Adipocyte (in vitro differentiated cells): ENCODE measurements around the gene ZNHIT2.

ENCODE experiments used
- DNase-seq: peaks from one replicate; pipeline ENCODE4 v3.0.0-alpha.2; 2015; ENCODE audit warnings: low read depth
- H3K27me3 ChIP-seq: replicated peaks from 2 replicates; pipeline ENCODE4 v1.7.0; 2013; ENCODE audit warnings: mild to moderate bottlenecking, low read length, moderate library complexity; ENCODE audit not compliant: control insufficient read depth, insufficient read depth
- H3K36me3 ChIP-seq: 2 replicates; pipeline ENCODE4 v1.7.0; 2013; ENCODE audit warnings: low read length, mild to moderate bottlenecking, moderate library complexity; ENCODE audit not compliant: control insufficient read depth, insufficient read depth, severe bottlenecking
- H3K4me1 ChIP-seq: 2 replicates; pipeline ENCODE4 v1.7.0; 2013; ENCODE audit warnings: mild to moderate bottlenecking, low read length, moderate library complexity; ENCODE audit not compliant: control insufficient read depth, insufficient read depth
- H3K4me3 ChIP-seq: 2 replicates; pipeline ENCODE4 v1.7.0; 2013; ENCODE audit warnings: mild to moderate bottlenecking, low read length, moderate library complexity
- H3K9ac ChIP-seq: 2 replicates; pipeline ENCODE4 v1.7.0; 2013; ENCODE audit warnings: mild to moderate bottlenecking, low read length, moderate library complexity
- H3K9me3 ChIP-seq: 2 replicates; pipeline ENCODE4 v1.7.0; 2013; ENCODE audit warnings: mild to moderate bottlenecking, low read length, moderate library complexity; ENCODE audit not compliant: control insufficient read depth

Gene ZNHIT2

GRCh38 chr11:65078151-65078550, 39.4 kb downstream of the ZNHIT2 start:
- Histone ChIP-seq H3K27me3 (no peaks in the 10 kb centered on the region), H3K9me3 (no peaks in the 10 kb centered on the region), H3K36me3 (no peaks in the 10 kb centered on the region), H3K9ac (no peak overlapping the region), H3K4me1 (peaks cover under 1% of the 10 kb centered on the region), H3K4me3 (no peak overlapping the region)
- DNase-seq = peak; percentile 34

- DNase-seq = no peak
- Histone ChIP-seq H3K36me3 (no peaks in the 10 kb centered on the region), H3K4me3 (no peak overlapping the region), H3K4me1 (no peaks in the 10 kb centered on the region), H3K9ac (no peak overlapping the region), H3K27me3 (no peaks in the 10 kb centered on the region), H3K9me3 (no peaks in the 10 kb centered on the region)
Observed at GRCh38 chr11:65077451-65077850, 40.0 kb downstream of the ZNHIT2 start.

- Histone ChIP-seq H3K4me1 (no peaks in the 10 kb centered on the region), H3K27me3 (no peaks in the 10 kb centered on the region), H3K9ac (no peak overlapping the region), H3K9me3 (no peaks in the 10 kb centered on the region), H3K36me3 (no peaks in the 10 kb centered on the region), H3K4me3 (no peak overlapping the region)
- no peak for DNase-seq
Observed at GRCh38 chr11:65072631-65072966, 44.9 kb downstream of the ZNHIT2 start.

DNA sequence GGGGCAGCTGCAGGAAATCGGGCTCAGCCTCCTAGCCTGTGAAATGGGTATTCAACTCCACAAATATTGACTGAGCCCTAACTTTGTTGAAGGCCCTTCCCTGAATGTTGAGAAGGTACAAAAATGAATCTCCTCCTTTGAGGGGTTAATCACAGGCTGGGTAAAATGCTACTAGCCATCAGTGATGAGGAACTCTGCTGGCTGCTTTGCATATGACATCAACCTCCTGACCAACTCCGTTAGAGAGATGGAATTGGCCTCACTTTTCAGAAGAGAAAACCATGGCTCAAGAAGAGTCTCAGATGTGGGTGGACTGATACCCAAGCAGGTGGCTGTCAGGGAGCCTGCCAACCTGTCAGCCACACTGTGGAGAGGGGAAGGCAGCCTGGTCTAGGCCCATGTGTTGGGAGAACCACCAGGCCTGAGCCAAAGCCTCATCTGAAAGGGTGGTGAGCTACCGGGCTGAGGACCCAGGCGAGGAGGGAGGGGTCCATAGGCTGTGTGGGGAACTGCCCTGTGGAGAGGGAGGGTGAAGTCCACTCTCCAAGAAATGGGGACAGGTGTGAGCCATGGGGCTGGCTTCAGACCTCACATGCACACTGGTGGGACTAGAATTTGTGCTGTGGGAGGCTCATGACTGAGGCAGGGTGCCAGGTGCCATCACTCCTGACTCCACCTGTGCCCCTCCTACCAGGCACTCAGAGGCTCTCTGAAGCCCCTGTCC, 45.4 kb downstream of the ZNHIT2 start:
- H3K4me3 ChIP-seq = no peak overlapping the region
- DNase-seq = no peak
- H3K9ac ChIP-seq = no peak overlapping the region
- peaks cover 1% of the 10 kb centered on the region for H3K27me3 ChIP-seq
- no peaks in the 10 kb centered on the region for H3K36me3 ChIP-seq
- no peaks in the 10 kb centered on the region for H3K9me3 ChIP-seq
- H3K4me1 ChIP-seq = no peaks in the 10 kb centered on the region

DNA sequence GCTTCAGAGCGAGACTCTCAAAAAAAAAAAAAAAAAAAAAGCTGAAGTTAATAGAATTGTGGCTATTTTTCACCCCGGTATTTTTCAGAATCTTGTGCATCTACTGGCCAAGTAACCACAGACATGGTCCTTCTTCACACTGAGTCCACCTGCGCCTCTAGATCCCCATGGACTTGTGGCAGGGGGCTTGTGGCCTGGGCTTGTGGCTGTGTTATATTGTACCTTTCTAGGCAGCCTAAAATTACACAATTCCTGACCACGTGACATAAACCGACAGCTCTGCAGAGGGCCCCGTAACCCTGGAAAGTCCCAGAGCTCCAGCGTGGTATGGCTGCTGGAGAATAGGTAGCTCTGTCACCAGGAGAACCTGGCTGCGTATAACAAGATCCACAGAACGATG, 48.3 kb downstream of the ZNHIT2 start:
- no peaks in the 10 kb centered on the region for H3K36me3 ChIP-seq
- H3K9ac ChIP-seq = no peak overlapping the region
- no peaks in the 10 kb centered on the region for H3K4me1 ChIP-seq
- H3K4me3 ChIP-seq = no peak overlapping the region
- H3K9me3 ChIP-seq = no peaks in the 10 kb centered on the region
- no peak for DNase-seq
- peaks cover 3% of the 10 kb centered on the region for H3K27me3 ChIP-seq

DNA sequence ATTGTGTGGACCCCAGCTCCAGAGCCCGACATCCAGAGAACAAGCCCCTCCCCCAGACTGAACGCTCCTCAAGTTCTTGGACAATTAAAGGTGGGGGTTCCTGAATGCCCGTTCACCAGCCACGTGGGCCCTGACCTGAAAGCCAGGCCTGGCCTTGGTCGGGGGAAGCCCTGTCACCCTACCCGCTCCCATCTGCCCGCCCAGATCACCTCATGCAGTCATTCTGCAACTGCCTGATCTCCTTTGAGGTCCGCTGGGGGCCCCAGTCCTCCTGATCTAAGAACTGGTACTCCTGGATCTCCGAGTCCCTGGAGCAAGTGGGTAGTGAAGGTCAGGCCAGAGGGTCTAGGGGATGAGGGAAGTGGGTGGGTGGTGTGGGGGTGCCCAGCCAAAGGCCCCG, 50.1 kb downstream of the ZNHIT2 start:
- Histone ChIP-seq H3K9ac (no peak overlapping the region), H3K4me1 (no peaks in the 10 kb centered on the region), H3K9me3 (no peaks in the 10 kb centered on the region), H3K27me3 (peaks cover 3% of the 10 kb centered on the region), H3K36me3 (no peaks in the 10 kb centered on the region), H3K4me3 (no peak overlapping the region)
- DNase-seq = no peak

- no peak for DNase-seq
- Histone ChIP-seq H3K36me3 (no peaks in the 10 kb centered on the region), H3K9me3 (no peaks in the 10 kb centered on the region), H3K9ac (no peak overlapping the region), H3K27me3 (peaks cover 3% of the 10 kb centered on the region), H3K4me1 (no peaks in the 10 kb centered on the region), H3K4me3 (no peak overlapping the region)
Observed at GRCh38 chr11:65066805-65067291, 50.7 kb downstream of the ZNHIT2 start.
